NK-92 (cell line): ENCODE data around the gene MKX.

Experiments used
- DNase-seq: peaks from one replicate; lab custom pipeline; 2025; ENCODE audit not compliant: unreplicated experiment; lab: John Stamatoyannopoulos, UW

The MKX gene

DNA sequence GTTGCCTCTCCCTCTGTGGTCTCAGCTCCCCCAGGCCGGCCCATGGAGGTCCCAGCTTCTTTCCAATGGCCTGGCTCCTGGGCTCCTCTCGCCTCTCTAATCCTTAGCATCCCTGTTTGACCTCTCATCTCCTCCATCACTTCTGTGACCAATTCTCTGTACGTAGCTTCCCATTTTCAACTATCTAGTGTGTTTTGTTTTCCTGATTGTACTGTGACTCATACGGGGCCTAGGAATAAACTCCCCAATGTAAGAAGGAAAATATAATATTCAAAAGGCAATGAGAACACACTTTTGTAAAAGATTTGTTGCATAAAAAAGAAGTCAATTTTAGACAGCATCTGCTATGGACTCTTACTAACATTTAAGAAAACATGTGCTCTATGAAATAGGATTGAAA is 90.3 kb downstream of the MKX start:
- DNase-seq = no peak

- DNase-seq = no peak
Observed at GRCh38 chr10:27654284-27654683, 91.3 kb downstream of the MKX start.

GRCh38 chr10:27646604-27647175 is 98.9 kb downstream of the MKX start:
- DNase-seq = no peak

- DNase-seq = no peak
Observed at GRCh38 chr10:27646194-27646593, 99.4 kb downstream of the MKX start.

- no peak for DNase-seq
Observed at GRCh38 chr10:27644307-27644939, 101.2 kb downstream of the MKX start.

- DNase-seq = no peak
Observed at GRCh38 chr10:27643301-27643700, 102.3 kb downstream of the MKX start.

DNA sequence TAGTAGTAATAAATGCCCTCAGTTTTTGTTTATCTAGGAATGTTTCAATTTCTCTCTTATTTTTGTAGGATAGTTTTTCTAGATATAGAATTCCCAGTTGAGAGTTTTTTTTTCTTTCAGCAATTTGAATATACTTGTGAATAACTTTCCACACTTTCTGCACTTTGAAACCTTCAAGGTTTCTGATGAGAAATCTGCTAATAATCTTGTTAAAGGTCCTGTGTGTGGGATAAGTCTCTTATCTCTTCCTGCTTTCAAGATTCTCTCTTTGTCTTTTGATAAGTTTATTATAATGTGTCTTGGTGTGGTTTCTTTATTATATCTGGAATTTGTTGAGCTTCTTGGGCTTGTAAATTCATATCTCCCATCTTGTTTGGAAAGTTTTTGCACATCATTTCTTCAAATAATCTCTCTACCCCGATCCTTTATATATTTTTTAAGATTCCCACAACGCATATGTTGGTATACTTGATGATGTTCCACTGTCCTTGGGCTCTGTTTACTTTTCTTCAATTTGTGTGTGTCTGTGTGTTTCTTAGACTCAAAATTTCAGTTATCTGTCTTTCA is 103.5 kb downstream of the MKX start:
- DNase-seq = no peak

DNA sequence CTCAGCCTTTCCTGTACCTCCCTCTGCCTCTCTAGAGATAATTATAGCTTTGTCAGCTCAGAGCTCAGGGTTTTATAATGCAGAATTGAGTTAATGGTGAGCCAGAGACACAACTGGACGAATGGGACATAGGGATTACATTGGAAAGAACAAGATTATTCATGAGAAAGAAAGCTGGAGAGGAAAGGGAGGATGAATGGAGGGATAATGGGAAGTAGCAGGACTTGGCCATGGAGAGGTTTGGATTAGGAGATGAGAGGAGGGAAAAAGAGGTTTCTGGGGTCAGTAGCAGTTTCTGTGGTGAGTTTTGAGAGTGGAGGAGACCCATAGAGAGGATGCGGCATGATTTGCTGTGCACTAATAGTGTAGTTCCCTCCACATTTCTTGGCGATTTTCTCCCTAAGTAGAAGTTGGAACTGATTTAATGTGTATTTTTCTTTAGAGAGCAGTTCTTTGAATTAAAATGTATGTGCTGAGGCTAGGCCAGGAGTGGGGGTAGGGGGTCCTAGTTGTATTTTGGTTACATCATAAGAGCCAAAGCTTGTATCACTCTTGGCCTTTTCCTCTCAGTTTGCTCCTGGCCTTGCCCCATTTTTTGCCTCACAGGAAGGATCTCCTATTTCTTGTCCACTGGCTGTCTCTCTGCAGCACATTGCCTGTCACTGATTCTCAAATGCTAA is 107.4 kb downstream of the MKX start:
- no peak for DNase-seq

- no peak for DNase-seq
Observed at GRCh38 chr10:27637601-27638000, 108.0 kb downstream of the MKX start.

GRCh38 chr10:27636816-27637215 is 108.8 kb downstream of the MKX start:
- DNase-seq = no peak

DNA sequence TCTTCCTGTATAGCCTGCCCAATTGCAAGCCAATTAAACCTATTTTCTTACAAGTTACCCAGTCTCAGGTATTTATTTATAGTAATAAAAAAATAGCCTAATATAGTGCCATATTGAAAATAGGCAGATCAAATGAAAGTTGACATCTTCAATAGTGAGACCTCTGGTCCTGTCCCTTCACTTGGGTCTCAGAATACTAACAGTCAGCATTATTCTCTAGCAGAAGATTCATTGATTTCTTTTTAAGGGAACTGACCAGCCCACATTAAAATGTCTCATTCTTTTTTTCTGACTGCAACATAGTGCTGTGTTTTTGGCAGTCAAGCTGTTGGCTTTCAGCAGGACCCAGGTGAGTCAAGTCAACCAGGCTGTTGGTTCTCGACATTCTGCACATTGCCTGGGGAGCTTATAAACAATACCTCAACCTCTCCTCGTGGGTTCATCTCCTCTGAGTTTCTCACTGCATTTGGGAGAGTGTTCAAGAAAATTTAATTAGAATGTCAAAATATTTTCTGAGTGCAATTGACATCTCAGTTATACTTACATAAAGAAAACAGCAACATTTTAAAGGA is 109.8 kb downstream of the MKX start:
- DNase-seq = no peak

- no peak for DNase-seq
Observed at GRCh38 chr10:27635290-27635689, 110.3 kb downstream of the MKX start.

- no peak for DNase-seq
Observed at GRCh38 chr10:27628621-27629020, 117.0 kb downstream of the MKX start.

- DNase-seq = no peak
Observed at GRCh38 chr10:27626890-27627289, 118.7 kb downstream of the MKX start.

GRCh38 chr10:27625452-27626211 is 120.0 kb downstream of the MKX start:
- DNase-seq = no peak

GRCh38 chr10:27624941-27625340 is 120.7 kb downstream of the MKX start:
- DNase-seq = no peak
